A673 (cell line): ENCODE measurements around the gene DDX42. TPM values are rescaled to one million over a fixed set of nuclear protein-coding genes. Genes with fewer than 3 reads are reported as not detected.

Source experiments
- BruUV-seq: library from RNA; stranded (reverse); fragments of 400-500 nt; replicated peaks from 2 replicates; lab custom pipeline; 2021; lab: Mats Ljungman, UMichigan
- CTCF ChIA-PET: fragments of 300-600 bp; sonication (Branson Sonifier 250); formaldehyde crosslinking; loops from one replicate; lab custom pipeline; 2022; ENCODE audit warnings: antibody characterized with exemption; lab: Charles Lee
- POLR2A ChIA-PET: fragments of 300-600 bp; sonication (Branson Sonifier 250); formaldehyde crosslinking; loops from one replicate; lab custom pipeline; 2022; ENCODE audit warnings: antibody characterized with exemption; ENCODE audit not compliant: low non-redundant PET; lab: Charles Lee
- DNase-seq: peaks from one replicate; pipeline ENCODE4 v3.0.0-alpha.2; 2015; ENCODE audit warnings: low spot score
- H3K27ac ChIP-seq: fragments of 200-600 bp; sonication (generic); 2 replicates; pipeline ENCODE4 v1.5.1; 2016; ENCODE audit warnings: mixed run types, low read depth, mild to moderate bottlenecking, mixed read lengths, antibody characterized with exemption, low read length; ENCODE audit not compliant: poor library complexity, severe bottlenecking
- H3K27me3 ChIP-seq: fragments of 200-600 bp; sonication (generic); replicated peaks from 2 replicates; pipeline ENCODE4 v1.6.1; 2017; ENCODE audit warnings: mixed run types, low read depth, mild to moderate bottlenecking, mixed read lengths, antibody characterized with exemption, low read length; ENCODE audit not compliant: insufficient read depth, poor library complexity
- H3K36me3 ChIP-seq: fragments of 200-600 bp; sonication (generic); 2 replicates; pipeline ENCODE4 v1.6.1; 2016; ENCODE audit warnings: mixed run types, mild to moderate bottlenecking, mixed read lengths, antibody characterized with exemption, low read length; ENCODE audit not compliant: insufficient read depth, poor library complexity, severe bottlenecking
- H3K4me1 ChIP-seq: fragments of 200-600 bp; sonication (generic); 2 replicates; pipeline ENCODE4 v1.6.1; 2017; ENCODE audit warnings: mixed run types, mild to moderate bottlenecking, mixed read lengths, antibody characterized with exemption, low read length; ENCODE audit not compliant: insufficient read depth, poor library complexity, severe bottlenecking
- H3K4me3 ChIP-seq: fragments of 200-600 bp; sonication (generic); 2 replicates; pipeline ENCODE4 v1.5.1; 2016; ENCODE audit warnings: low read depth, mixed run types, mild to moderate bottlenecking, mixed read lengths, low read length; ENCODE audit not compliant: poor library complexity, severe bottlenecking
- H3K9me3 ChIP-seq: fragments of 200-600 bp; sonication (generic); 2 replicates; pipeline ENCODE4 v1.6.1; 2016; ENCODE audit warnings: mixed run types, low read depth, mild to moderate bottlenecking, mixed read lengths, antibody characterized with exemption, low read length; ENCODE audit not compliant: poor library complexity, severe bottlenecking
- EZH2 ChIP-seq: fragments of 200-600 bp; sonication (generic); IDR thresholded peaks from 2 replicates; pipeline ENCODE4 v1.6.1; 2017; ENCODE audit warnings: borderline replicate concordance, low read depth, mild to moderate bottlenecking, mixed read lengths, antibody characterized with exemption, low read length; ENCODE audit not compliant: poor library complexity, severe bottlenecking
- intact Hi-C: fragments of 100-400 bp; cut with micrococcal nuclease; formaldehyde crosslinking; loops from one replicate; pipeline ENCODE4 v1.10.0; 2022; ENCODE audit not compliant: unreplicated experiment
- total RNA-seq: library from RNA; stranded (reverse); gene quantifications from 2 replicates; pipeline ENCODE4 v1.2.3, GENCODE V29; 2021
- TF ChIP-seq, protein P1 (sequence below): fragments of 300-800, 200-600 bp; sonication (generic); conservative IDR thresholded peaks from 2 replicates; pipeline ENCODE4 v1.5.1; 2017; ENCODE audit warnings: low read depth, mild to moderate bottlenecking, antibody characterized with exemption, low read length, moderate library complexity, mixed read lengths

The DDX42 gene
- total RNA-seq, 1 experiment from 2014 or later, result 148 TPM

DNA sequence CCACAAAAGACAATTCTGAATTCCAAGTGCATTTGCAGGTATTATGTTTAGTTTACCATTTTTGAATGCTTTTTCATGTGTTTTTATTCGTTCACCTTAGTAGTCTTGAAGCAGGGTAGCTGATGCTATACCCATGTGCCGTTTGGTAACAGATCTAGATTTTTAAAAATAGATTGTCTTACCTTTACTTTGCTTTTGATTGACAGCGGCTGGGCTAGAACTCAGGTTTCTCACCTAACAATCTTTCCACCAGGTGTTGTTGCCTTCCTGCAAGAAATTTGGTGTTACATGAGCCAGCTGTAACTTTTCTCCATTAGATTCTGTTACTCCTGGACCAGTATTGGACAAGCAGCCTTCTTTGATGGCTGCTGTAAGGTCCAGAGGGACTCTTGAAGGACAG lies 55.0 kb downstream of the DDX42 start:
- BruUV-seq, result no TSS peak
- H3K4me1 ChIP-seq, result peaks cover 12% of the 10 kb centered on the region
- peak overlapping the region; percentile 85 for H3K4me3 ChIP-seq
- ChIA-PET CTCF (no interaction called here), POLR2A (interaction anchor here (0.8 kb wide), 1 partner anchor 11 kb away, joined by 3 read pairs; no protein-coding TSS in a partner anchor)
- DNase-seq, result no peak
- no peaks in the 10 kb centered on the region for H3K27me3 ChIP-seq
- H3K27ac ChIP-seq, result no peak overlapping the region
- H3K9me3 ChIP-seq, result no peaks in the 10 kb centered on the region
- H3K36me3 ChIP-seq, result peaks cover 72% of the 10 kb centered on the region
- TF ChIP-seq, protein P1, sequence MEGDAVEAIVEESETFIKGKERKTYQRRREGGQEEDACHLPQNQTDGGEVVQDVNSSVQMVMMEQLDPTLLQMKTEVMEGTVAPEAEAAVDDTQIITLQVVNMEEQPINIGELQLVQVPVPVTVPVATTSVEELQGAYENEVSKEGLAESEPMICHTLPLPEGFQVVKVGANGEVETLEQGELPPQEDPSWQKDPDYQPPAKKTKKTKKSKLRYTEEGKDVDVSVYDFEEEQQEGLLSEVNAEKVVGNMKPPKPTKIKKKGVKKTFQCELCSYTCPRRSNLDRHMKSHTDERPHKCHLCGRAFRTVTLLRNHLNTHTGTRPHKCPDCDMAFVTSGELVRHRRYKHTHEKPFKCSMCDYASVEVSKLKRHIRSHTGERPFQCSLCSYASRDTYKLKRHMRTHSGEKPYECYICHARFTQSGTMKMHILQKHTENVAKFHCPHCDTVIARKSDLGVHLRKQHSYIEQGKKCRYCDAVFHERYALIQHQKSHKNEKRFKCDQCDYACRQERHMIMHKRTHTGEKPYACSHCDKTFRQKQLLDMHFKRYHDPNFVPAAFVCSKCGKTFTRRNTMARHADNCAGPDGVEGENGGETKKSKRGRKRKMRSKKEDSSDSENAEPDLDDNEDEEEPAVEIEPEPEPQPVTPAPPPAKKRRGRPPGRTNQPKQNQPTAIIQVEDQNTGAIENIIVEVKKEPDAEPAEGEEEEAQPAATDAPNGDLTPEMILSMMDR, result no peak
- intact Hi-C loops, result no loop called here

- BruUV-seq, result no TSS peak
- intact Hi-C loops, result no loop called here
- Histone ChIP-seq H3K27ac (no peak overlapping the region), H3K4me3 (no peak overlapping the region), H3K4me1 (peaks cover 21% of the 10 kb centered on the region), H3K36me3 (peaks cover 69% of the 10 kb centered on the region), H3K27me3 (no peaks in the 10 kb centered on the region), H3K9me3 (no peaks in the 10 kb centered on the region)
- ChIA-PET CTCF (no interaction called here), POLR2A (no interaction called here)
- TF ChIP-seq, protein P1, result no peak
- TF ChIP-seq EZH2, result no peak
- DNase-seq, result no peak
Observed at GRCh38 chr17:63830278-63830677, 56.3 kb downstream of the DDX42 start.

- no peak overlapping the region for H3K4me3 ChIP-seq
- POLR2A ChIA-PET, result no interaction called here
- no TSS peak for BruUV-seq
Observed at GRCh38 chr17:63830904-63831491, 57.0 kb downstream of the DDX42 start.

More at GRCh38 chr17:63830904-63831491, 57.0 kb downstream of the DDX42 start:
- Histone ChIP-seq H3K36me3 (peaks cover 69% of the 10 kb centered on the region), H3K9me3 (no peaks in the 10 kb centered on the region), H3K27me3 (no peaks in the 10 kb centered on the region), H3K27ac (no peak overlapping the region), H3K4me1 (peaks cover 22% of the 10 kb centered on the region)
- intact Hi-C loops, result no loop called here
- no peak for DNase-seq
- CTCF ChIA-PET, result no interaction called here
- no peak for TF ChIP-seq EZH2
- TF ChIP-seq, protein P1, result no peak
